Neural cell (in vitro differentiated cells): Measurements from ENCODE around the gene CCNJL. TPM values are rescaled to one million over a fixed set of nuclear protein-coding genes. Genes with fewer than 3 reads are reported as not detected.

Experiments used
- H2AFZ ChIP-seq: fragments of 200-600, 300-800 bp; sonication (generic), shearing (Covaris generic); 2 replicates; pipeline ENCODE4 v1.6.0; 2014; ENCODE audit warnings: low read depth, mild to moderate bottlenecking, antibody characterized with exemption, low read length, moderate library complexity
- H3F3A ChIP-seq: fragments of 200-600 bp; shearing (Covaris generic); 2 replicates; pipeline ENCODE4 v1.6.1; 2016; ENCODE audit warnings: mild to moderate bottlenecking, moderate library complexity, mixed read lengths, antibody characterized with exemption, low read length; ENCODE audit not compliant: insufficient read depth, poor library complexity, severe bottlenecking
- H3K27ac ChIP-seq: fragments of 200-600, 300-800 bp; sonication (generic), shearing (Covaris generic); 2 replicates; pipeline ENCODE4 v1.5.1; 2014; ENCODE audit warnings: mild to moderate bottlenecking, low read length, moderate library complexity
- H3K27me3 ChIP-seq: fragments of 300-800, 200-600 bp; sonication (generic), shearing (Covaris generic); 2 replicates; pipeline ENCODE4 v1.6.0; 2014; ENCODE audit warnings: mild to moderate bottlenecking, low read depth, low read length, moderate library complexity; ENCODE audit not compliant: insufficient read depth
- H3K36me3 ChIP-seq: fragments of 300-800, 200-600 bp; sonication (generic), shearing (Covaris generic); 2 replicates; pipeline ENCODE4 v1.5.1; 2014; ENCODE audit warnings: mild to moderate bottlenecking, antibody characterized with exemption, low read length, moderate library complexity; ENCODE audit not compliant: insufficient read depth
- H3K4me2 ChIP-seq: fragments of 300-800, 200-600 bp; sonication (generic), shearing (Covaris generic); 2 replicates; pipeline ENCODE4 v1.6.0; 2014; ENCODE audit warnings: mild to moderate bottlenecking, low read length
- H3K4me3 ChIP-seq: fragments of 300-800, 200-600 bp; sonication (generic), shearing (Covaris generic); 2 replicates; pipeline ENCODE4 v1.5.1; 2014; ENCODE audit warnings: mild to moderate bottlenecking, low read length, moderate library complexity
- H3K79me2 ChIP-seq: fragments of 200-600 bp; shearing (Covaris generic); replicated peaks from 2 replicates; pipeline ENCODE4 v1.6.0; 2014; ENCODE audit warnings: mild to moderate bottlenecking, low read length, moderate library complexity; ENCODE audit not compliant: insufficient read depth
- H3K9ac ChIP-seq: fragments of 300-800, 200-600 bp; sonication (generic), shearing (Covaris generic); 2 replicates; pipeline ENCODE4 v1.6.1; 2016; ENCODE audit warnings: mild to moderate bottlenecking, low read length, mixed read lengths
- H3K9me2 ChIP-seq: fragments of 200-600 bp; shearing (Covaris generic); 2 replicates; pipeline ENCODE4 v1.6.1; 2016; ENCODE audit warnings: mild to moderate bottlenecking, low read length, mixed read lengths; ENCODE audit not compliant: insufficient read depth
- H3K9me3 ChIP-seq: fragments of 200-600, 300-800 bp; sonication (generic), shearing (Covaris generic); 2 replicates; pipeline ENCODE4 v1.6.1; 2016; ENCODE audit warnings: mild to moderate bottlenecking, mixed run types, low read length, moderate library complexity, mixed read lengths
- H4K20me1 ChIP-seq: fragments of 200-600 bp; shearing (Covaris generic); 2 replicates; pipeline ENCODE4 v1.6.1; 2016; ENCODE audit warnings: mild to moderate bottlenecking, mixed run types; ENCODE audit not compliant: insufficient read depth
- CTCF ChIP-seq: fragments of 450-650 bp; IDR thresholded peaks from 2 replicates; pipeline ENCODE4 v1.5.1; 2014; ENCODE audit warnings: antibody characterized with exemption, mild to moderate bottlenecking, moderate library complexity; ENCODE audit not compliant: poor library complexity, severe bottlenecking
- EP300 ChIP-seq: fragments of 450-650 bp; conservative IDR thresholded peaks from 2 replicates; pipeline ENCODE4 v1.6.1; 2014; ENCODE audit warnings: antibody characterized with exemption, mild to moderate bottlenecking, moderate library complexity; ENCODE audit not compliant: poor library complexity, severe bottlenecking
- EZH2 ChIP-seq: fragments of 200-600, 300-800 bp; shearing (Covaris generic), sonication (generic); IDR thresholded peaks from 2 replicates; pipeline ENCODE4 v1.6.1; 2014; ENCODE audit warnings: antibody characterized with exemption, low read length, borderline replicate concordance, mild to moderate bottlenecking; ENCODE audit not compliant: insufficient read depth, poor library complexity, severe bottlenecking
- MXI1 ChIP-seq: fragments of 450-650 bp; conservative IDR thresholded peaks from 2 replicates; pipeline ENCODE4 v1.6.1; 2014; ENCODE audit warnings: antibody characterized with exemption, mild to moderate bottlenecking; ENCODE audit not compliant: poor library complexity, severe bottlenecking
- POLR2AphosphoS5 ChIP-seq: IDR thresholded peaks from 2 replicates; pipeline ENCODE4 v1.6.1; 2012
- RAD21 ChIP-seq: fragments of 450-650 bp; conservative IDR thresholded peaks from 2 replicates; pipeline ENCODE4 v1.6.1; 2014; ENCODE audit warnings: antibody characterized with exemption, mild to moderate bottlenecking, moderate library complexity
- REST ChIP-seq: IDR thresholded peaks from 2 replicates; pipeline ENCODE4 v1.6.1; 2012; ENCODE audit warnings: borderline replicate concordance
- SMC3 ChIP-seq: fragments of 450-650 bp; conservative IDR thresholded peaks from 2 replicates; pipeline ENCODE4 v1.6.1; 2014; ENCODE audit warnings: antibody characterized with exemption, mild to moderate bottlenecking, moderate library complexity; ENCODE audit not compliant: poor library complexity
- TAF1 ChIP-seq: IDR thresholded peaks from 2 replicates; pipeline ENCODE4 v1.6.1; 2012; ENCODE audit warnings: low read depth
- polyA plus RNA-seq: library from polyadenylated mRNA; depleted of rRNA; stranded (reverse); fragments of >200 nt; gene quantifications from 2 replicates; pipeline ENCODE4 v1.2.3, GENCODE V29; 2014

CCNJL gene
- polyA plus RNA-seq, 1 donor from 2014 or later = 0.84 TPM

GRCh38 chr5:160357394-160357793 lies 45.0 kb upstream of the CCNJL start:
- Histone ChIP-seq H3K27me3 (no peaks in the 10 kb centered on the region), H3K4me3 (no peak overlapping the region), H3F3A (no peaks in the 10 kb centered on the region), H3K27ac (no peak overlapping the region), H3K79me2 (no peaks in the 10 kb centered on the region), H4K20me1 (no peaks in the 10 kb centered on the region), H3K4me2 (no peak overlapping the region), H3K9me2 (no peaks in the 10 kb centered on the region), H3K9ac (no peak overlapping the region), H2AFZ (no peak overlapping the region), H3K9me3 (no peaks in the 10 kb centered on the region), H3K36me3 (no peaks in the 10 kb centered on the region)
- TF ChIP-seq CTCF (no peak), TAF1 (no peak), SMC3 (no peak), RAD21 (no peak), POLR2AphosphoS5 (no peak), MXI1 (no peak), REST (no peak), EP300 (no peak), EZH2 (no peak)

GRCh38 chr5:160356550-160357347 lies 44.4 kb upstream of the CCNJL start:
- no peaks in the 10 kb centered on the region for H3K9me3 ChIP-seq
- H3K36me3 ChIP-seq = no peaks in the 10 kb centered on the region
- H3K4me3 ChIP-seq = no peak overlapping the region
- H3K4me2 ChIP-seq = no peak overlapping the region
- no peak overlapping the region for H3K9ac ChIP-seq
- H4K20me1 ChIP-seq = no peaks in the 10 kb centered on the region
- no peaks in the 10 kb centered on the region for H3F3A ChIP-seq
- no peaks in the 10 kb centered on the region for H3K79me2 ChIP-seq
- no peak overlapping the region for H2AFZ ChIP-seq
- TF ChIP-seq RAD21 (no peak), MXI1 (no peak), EP300 (no peak), REST (no peak), EZH2 (no peak), SMC3 (no peak), POLR2AphosphoS5 (no peak), TAF1 (no peak), CTCF (no peak)
- no peak overlapping the region for H3K27ac ChIP-seq
- no peaks in the 10 kb centered on the region for H3K9me2 ChIP-seq
- no peaks in the 10 kb centered on the region for H3K27me3 ChIP-seq
